GM12872 (cell line): ENCODE results near the gene RANBP3.

Experiments
- CTCF ChIP-seq: IDR thresholded peaks from 3 replicates; pipeline ENCODE4 v1.5.1; 2011; ENCODE audit warnings: low read depth, mild to moderate bottlenecking, low read length, moderate library complexity; ENCODE audit not compliant: insufficient read depth

RANBP3 gene

GRCh38 chr19:5978606-5979552 is 939 bp upstream of the RANBP3 start:
- TF ChIP-seq CTCF, result no peak

GRCh38 chr19:5977222-5977784 is 637 bp downstream of the RANBP3 start:
- TF ChIP-seq CTCF, result no peak

- no peak for TF ChIP-seq CTCF
Measured at GRCh38 chr19:5976768-5977167, 1.2 kb downstream of the RANBP3 start.

GRCh38 chr19:5975388-5975728 is 2.6 kb downstream of the RANBP3 start:
- TF ChIP-seq CTCF, result no peak

- TF ChIP-seq CTCF, result no peak
Measured at GRCh38 chr19:5974721-5975387, 3.1 kb downstream of the RANBP3 start.

- no peak for TF ChIP-seq CTCF
Measured at GRCh38 chr19:5973867-5974635, 3.9 kb downstream of the RANBP3 start.

- TF ChIP-seq CTCF, result no peak
Measured at GRCh38 chr19:5973376-5973775, 4.6 kb downstream of the RANBP3 start.
